A673 (cell line): ENCODE results near the gene MCM3AP. TPM values are rescaled to one million over a fixed set of nuclear protein-coding genes. Genes with fewer than 3 reads are reported as not detected.

ENCODE experiments used
- BruUV-seq: library from RNA; stranded (reverse); fragments of 400-500 nt; replicated peaks from 2 replicates; lab custom pipeline; 2021; lab: Mats Ljungman, UMichigan
- CTCF ChIA-PET: fragments of 300-600 bp; sonication (Branson Sonifier 250); formaldehyde crosslinking; loops from one replicate; lab custom pipeline; 2022; ENCODE audit warnings: antibody characterized with exemption; lab: Charles Lee
- POLR2A ChIA-PET: fragments of 300-600 bp; sonication (Branson Sonifier 250); formaldehyde crosslinking; loops from one replicate; lab custom pipeline; 2022; ENCODE audit warnings: antibody characterized with exemption; ENCODE audit not compliant: low non-redundant PET; lab: Charles Lee
- DNase-seq: peaks from one replicate; pipeline ENCODE4 v3.0.0-alpha.2; 2015; ENCODE audit warnings: low spot score
- H3K27ac ChIP-seq: fragments of 200-600 bp; sonication (generic); 2 replicates; pipeline ENCODE4 v1.5.1; 2016; ENCODE audit warnings: mixed run types, low read depth, mild to moderate bottlenecking, mixed read lengths, antibody characterized with exemption, low read length; ENCODE audit not compliant: poor library complexity, severe bottlenecking
- H3K27me3 ChIP-seq: fragments of 200-600 bp; sonication (generic); replicated peaks from 2 replicates; pipeline ENCODE4 v1.6.1; 2017; ENCODE audit warnings: mixed run types, low read depth, mild to moderate bottlenecking, mixed read lengths, antibody characterized with exemption, low read length; ENCODE audit not compliant: insufficient read depth, poor library complexity
- H3K36me3 ChIP-seq: fragments of 200-600 bp; sonication (generic); 2 replicates; pipeline ENCODE4 v1.6.1; 2016; ENCODE audit warnings: mixed run types, mild to moderate bottlenecking, mixed read lengths, antibody characterized with exemption, low read length; ENCODE audit not compliant: insufficient read depth, poor library complexity, severe bottlenecking
- H3K4me1 ChIP-seq: fragments of 200-600 bp; sonication (generic); 2 replicates; pipeline ENCODE4 v1.6.1; 2017; ENCODE audit warnings: mixed run types, mild to moderate bottlenecking, mixed read lengths, antibody characterized with exemption, low read length; ENCODE audit not compliant: insufficient read depth, poor library complexity, severe bottlenecking
- H3K4me3 ChIP-seq: fragments of 200-600 bp; sonication (generic); 2 replicates; pipeline ENCODE4 v1.5.1; 2016; ENCODE audit warnings: low read depth, mixed run types, mild to moderate bottlenecking, mixed read lengths, low read length; ENCODE audit not compliant: poor library complexity, severe bottlenecking
- H3K9me3 ChIP-seq: fragments of 200-600 bp; sonication (generic); 2 replicates; pipeline ENCODE4 v1.6.1; 2016; ENCODE audit warnings: mixed run types, low read depth, mild to moderate bottlenecking, mixed read lengths, antibody characterized with exemption, low read length; ENCODE audit not compliant: poor library complexity, severe bottlenecking
- CTCF ChIP-seq: fragments of 300-800, 200-600 bp; sonication (generic); conservative IDR thresholded peaks from 2 replicates; pipeline ENCODE4 v1.5.1; 2017; ENCODE audit warnings: low read depth, mild to moderate bottlenecking, antibody characterized with exemption, low read length, moderate library complexity, mixed read lengths
- EZH2 ChIP-seq: fragments of 200-600 bp; sonication (generic); IDR thresholded peaks from 2 replicates; pipeline ENCODE4 v1.6.1; 2017; ENCODE audit warnings: borderline replicate concordance, low read depth, mild to moderate bottlenecking, mixed read lengths, antibody characterized with exemption, low read length; ENCODE audit not compliant: poor library complexity, severe bottlenecking
- intact Hi-C: fragments of 100-400 bp; cut with micrococcal nuclease; formaldehyde crosslinking; loops from one replicate; pipeline ENCODE4 v1.10.0; 2022; ENCODE audit not compliant: unreplicated experiment
- total RNA-seq: library from RNA; stranded (reverse); gene quantifications from 2 replicates; pipeline ENCODE4 v1.2.3, GENCODE V29; 2021

Gene MCM3AP
- total RNA-seq, 1 experiment from 2014 or later, result 121 TPM

GRCh38 chr21:46215436-46216131 is 69.8 kb downstream of the MCM3AP start:
- CTCF ChIA-PET, result interaction anchor here (0.6 kb wide), 1 partner anchor 1269 kb away, joined by 4 read pairs; no protein-coding TSS in a partner anchor
- no TSS peak for BruUV-seq

GRCh38 chr21:46214478-46215340 is 70.7 kb downstream of the MCM3AP start:
- no TSS peak for BruUV-seq
- no peaks in the 10 kb centered on the region for H3K9me3 ChIP-seq
- intact Hi-C loops, result no loop called here
- no peak overlapping the region for H3K27ac ChIP-seq
- H3K27me3 ChIP-seq, result no peaks in the 10 kb centered on the region
- no peak for DNase-seq
- no peak overlapping the region for H3K4me3 ChIP-seq
- peaks cover 51% of the 10 kb centered on the region for H3K36me3 ChIP-seq
- no peaks in the 10 kb centered on the region for H3K4me1 ChIP-seq
- CTCF ChIA-PET, result no interaction called here
- TF ChIP-seq EZH2 (no peak), CTCF (no peak)
- POLR2A ChIA-PET, result no interaction called here

More at GRCh38 chr21:46215436-46216131, 69.8 kb downstream of the MCM3AP start:
- no peaks in the 10 kb centered on the region for H3K27me3 ChIP-seq
- no peak for DNase-seq
- POLR2A ChIA-PET, result no interaction called here
- no peak for TF ChIP-seq CTCF
- TF ChIP-seq EZH2, result no peak
- H3K36me3 ChIP-seq, result peaks cover 55% of the 10 kb centered on the region
- no peak overlapping the region for H3K27ac ChIP-seq
- no peak overlapping the region for H3K4me3 ChIP-seq
- intact Hi-C loops, result no loop called here
- no peaks in the 10 kb centered on the region for H3K4me1 ChIP-seq
- no peaks in the 10 kb centered on the region for H3K9me3 ChIP-seq

- no TSS peak for BruUV-seq
- no peaks in the 10 kb centered on the region for H3K4me1 ChIP-seq
- H3K27me3 ChIP-seq, result no peaks in the 10 kb centered on the region
- no peak for TF ChIP-seq EZH2
- no peak overlapping the region for H3K27ac ChIP-seq
- ChIA-PET CTCF (no interaction called here), POLR2A (no interaction called here)
- H3K36me3 ChIP-seq, result peaks cover 48% of the 10 kb centered on the region
- no peak for DNase-seq
- no peak overlapping the region for H3K4me3 ChIP-seq
- intact Hi-C loops, result no loop called here
- no peaks in the 10 kb centered on the region for H3K9me3 ChIP-seq
Observed at GRCh38 chr21:46213620-46214286, 71.7 kb downstream of the MCM3AP start.
